ENCODE measurements around the gene LYST.

DNA sequence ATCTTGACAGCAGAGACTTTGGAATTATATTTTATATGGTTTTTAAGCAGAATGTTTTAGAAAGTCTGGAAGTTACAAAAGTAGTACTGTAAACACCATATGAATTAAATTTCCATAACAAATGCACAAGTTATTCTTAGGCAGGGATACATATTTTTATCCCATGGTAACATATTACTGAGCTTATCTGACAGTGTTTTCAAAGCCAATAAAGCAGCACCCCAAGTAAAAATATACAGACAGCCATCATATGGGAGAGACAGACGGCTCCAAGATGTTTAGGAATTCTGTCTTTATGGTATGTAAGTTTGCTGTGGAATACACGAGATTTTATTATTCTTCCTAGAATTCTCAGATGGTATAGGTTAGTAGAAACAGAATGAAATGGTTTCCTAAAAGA, 205.1 kb downstream of the LYST start:
- TF ChIP-seq, protein P1, sequence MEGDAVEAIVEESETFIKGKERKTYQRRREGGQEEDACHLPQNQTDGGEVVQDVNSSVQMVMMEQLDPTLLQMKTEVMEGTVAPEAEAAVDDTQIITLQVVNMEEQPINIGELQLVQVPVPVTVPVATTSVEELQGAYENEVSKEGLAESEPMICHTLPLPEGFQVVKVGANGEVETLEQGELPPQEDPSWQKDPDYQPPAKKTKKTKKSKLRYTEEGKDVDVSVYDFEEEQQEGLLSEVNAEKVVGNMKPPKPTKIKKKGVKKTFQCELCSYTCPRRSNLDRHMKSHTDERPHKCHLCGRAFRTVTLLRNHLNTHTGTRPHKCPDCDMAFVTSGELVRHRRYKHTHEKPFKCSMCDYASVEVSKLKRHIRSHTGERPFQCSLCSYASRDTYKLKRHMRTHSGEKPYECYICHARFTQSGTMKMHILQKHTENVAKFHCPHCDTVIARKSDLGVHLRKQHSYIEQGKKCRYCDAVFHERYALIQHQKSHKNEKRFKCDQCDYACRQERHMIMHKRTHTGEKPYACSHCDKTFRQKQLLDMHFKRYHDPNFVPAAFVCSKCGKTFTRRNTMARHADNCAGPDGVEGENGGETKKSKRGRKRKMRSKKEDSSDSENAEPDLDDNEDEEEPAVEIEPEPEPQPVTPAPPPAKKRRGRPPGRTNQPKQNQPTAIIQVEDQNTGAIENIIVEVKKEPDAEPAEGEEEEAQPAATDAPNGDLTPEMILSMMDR (conservative IDR thresholded peaks at IDR 0.05; ENCODE audit: low read depth, low read length): no peak
- TF ChIP-seq CEBPB (IDR thresholded peaks at IDR 0.05; ENCODE audit: low read depth, low read length): no peak
- no peak for TF ChIP-seq BHLHE40 (IDR thresholded peaks at IDR 0.05; ENCODE audit: low read depth, low read length)
- no peak for TF ChIP-seq MXI1 (IDR thresholded peaks at IDR 0.05; ENCODE audit: borderline replicate concordance, low read depth, low read length)
- TF ChIP-seq RFX5 (IDR thresholded peaks at IDR 0.05; ENCODE audit: low read depth, low read length): no peak
- TF ChIP-seq POLR2A (IDR thresholded peaks at IDR 0.05; ENCODE audit: low read depth, low read length): no peak
- TF ChIP-seq, protein P2, sequence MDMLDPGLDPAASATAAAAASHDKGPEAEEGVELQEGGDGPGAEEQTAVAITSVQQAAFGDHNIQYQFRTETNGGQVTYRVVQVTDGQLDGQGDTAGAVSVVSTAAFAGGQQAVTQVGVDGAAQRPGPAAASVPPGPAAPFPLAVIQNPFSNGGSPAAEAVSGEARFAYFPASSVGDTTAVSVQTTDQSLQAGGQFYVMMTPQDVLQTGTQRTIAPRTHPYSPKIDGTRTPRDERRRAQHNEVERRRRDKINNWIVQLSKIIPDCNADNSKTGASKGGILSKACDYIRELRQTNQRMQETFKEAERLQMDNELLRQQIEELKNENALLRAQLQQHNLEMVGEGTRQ (IDR thresholded peaks at IDR 0.05; ENCODE audit: low read depth, low read length): no peak
- TF ChIP-seq SMC3 (IDR thresholded peaks at IDR 0.05; ENCODE audit: low read depth, low read length): no peak
- no peak for TF ChIP-seq RAD21 (IDR thresholded peaks at IDR 0.05; ENCODE audit: low read length)
- no peak for TF ChIP-seq FOS (IDR thresholded peaks at IDR 0.05; ENCODE audit: low read depth, low read length)
- no peak for TF ChIP-seq NFE2L2 (IDR thresholded peaks at IDR 0.05; ENCODE audit: low read depth, low read length)
- TF ChIP-seq CHD1 (IDR thresholded peaks at IDR 0.05; ENCODE audit: low read depth, low read length): no peak

All from IMR-90 (cell line).